ENCODE results near the gene NPPC. TPM values are rescaled to one million over a fixed set of nuclear protein-coding genes. Genes with fewer than 3 reads are reported as not detected.
A peak's percentile ranks its signal among the peaks of the same experiment; 100 is the strongest.

The NPPC gene
- total RNA-seq, 1 experiment from 2014 or later: not detected

DNA sequence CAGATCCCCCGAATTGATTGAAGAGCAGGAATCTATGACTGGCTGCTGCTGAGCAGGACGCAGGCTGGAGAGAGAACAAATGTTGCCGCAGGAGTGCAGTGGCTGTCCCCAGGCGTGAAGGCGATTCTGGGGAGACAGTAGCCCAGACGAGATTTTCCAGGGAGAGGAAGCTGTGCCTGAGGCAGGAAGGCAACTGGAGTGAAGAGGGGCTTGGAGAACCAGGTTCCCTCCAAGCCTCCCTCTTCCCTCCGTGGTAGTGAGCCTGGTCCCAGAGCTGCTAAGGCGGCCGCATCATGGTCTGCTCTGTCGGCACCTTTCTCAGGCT is 1.3 kb upstream of the NPPC start:
- CTCF ChIA-PET: interaction anchor here (0.6 kb wide), 1 partner anchor 301 kb away, joined by 3 read pairs; no protein-coding TSS in a partner anchor
- Histone ChIP-seq H2AFZ (no peak overlapping the region), H3K27me3 (ENCODE audit: insufficient read depth, low read depth) (peaks cover 29% of the 10 kb centered on the region), H3K79me2 (ENCODE audit: low read depth) (no peaks in the 10 kb centered on the region), H3K4me1 (replicated peaks; ENCODE audit: insufficient read depth) (no peaks in the 10 kb centered on the region), H3K27ac (no peak overlapping the region), H3K9me3 (ENCODE audit: insufficient read depth, low read depth) (no peaks in the 10 kb centered on the region), H3K9me2 (ENCODE audit: insufficient read depth) (no peaks in the 10 kb centered on the region), H3K36me3 (ENCODE audit: low read depth) (no peaks in the 10 kb centered on the region), H3K4me2 (no peak overlapping the region), H3K4me3 (no peak overlapping the region), H4K20me1 (ENCODE audit: insufficient read depth) (no peaks in the 10 kb centered on the region; the same call in 1 of the 2 replicates), H3F3A (ENCODE audit: insufficient read depth, low read depth) (no peaks in the 10 kb centered on the region)
- intact Hi-C loops (cut with micrococcal nuclease; ENCODE audit: unreplicated experiment): loop anchor here (5.0 kb wide), 1 partner anchor 515 kb away; no protein-coding TSS in a partner anchor
- TF ChIP-seq EZH2 (IDR thresholded peaks at IDR 0.05; ENCODE audit: low read depth): no peak
- TF ChIP-seq, protein P1, sequence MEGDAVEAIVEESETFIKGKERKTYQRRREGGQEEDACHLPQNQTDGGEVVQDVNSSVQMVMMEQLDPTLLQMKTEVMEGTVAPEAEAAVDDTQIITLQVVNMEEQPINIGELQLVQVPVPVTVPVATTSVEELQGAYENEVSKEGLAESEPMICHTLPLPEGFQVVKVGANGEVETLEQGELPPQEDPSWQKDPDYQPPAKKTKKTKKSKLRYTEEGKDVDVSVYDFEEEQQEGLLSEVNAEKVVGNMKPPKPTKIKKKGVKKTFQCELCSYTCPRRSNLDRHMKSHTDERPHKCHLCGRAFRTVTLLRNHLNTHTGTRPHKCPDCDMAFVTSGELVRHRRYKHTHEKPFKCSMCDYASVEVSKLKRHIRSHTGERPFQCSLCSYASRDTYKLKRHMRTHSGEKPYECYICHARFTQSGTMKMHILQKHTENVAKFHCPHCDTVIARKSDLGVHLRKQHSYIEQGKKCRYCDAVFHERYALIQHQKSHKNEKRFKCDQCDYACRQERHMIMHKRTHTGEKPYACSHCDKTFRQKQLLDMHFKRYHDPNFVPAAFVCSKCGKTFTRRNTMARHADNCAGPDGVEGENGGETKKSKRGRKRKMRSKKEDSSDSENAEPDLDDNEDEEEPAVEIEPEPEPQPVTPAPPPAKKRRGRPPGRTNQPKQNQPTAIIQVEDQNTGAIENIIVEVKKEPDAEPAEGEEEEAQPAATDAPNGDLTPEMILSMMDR (conservative IDR thresholded peaks at IDR 0.05): no peak
- POLR2A ChIA-PET (ENCODE audit: unreplicated experiment): no interaction called here
- DNase-seq: no peak
- no TSS peak for BruUV-seq (replicated peaks)

DNA sequence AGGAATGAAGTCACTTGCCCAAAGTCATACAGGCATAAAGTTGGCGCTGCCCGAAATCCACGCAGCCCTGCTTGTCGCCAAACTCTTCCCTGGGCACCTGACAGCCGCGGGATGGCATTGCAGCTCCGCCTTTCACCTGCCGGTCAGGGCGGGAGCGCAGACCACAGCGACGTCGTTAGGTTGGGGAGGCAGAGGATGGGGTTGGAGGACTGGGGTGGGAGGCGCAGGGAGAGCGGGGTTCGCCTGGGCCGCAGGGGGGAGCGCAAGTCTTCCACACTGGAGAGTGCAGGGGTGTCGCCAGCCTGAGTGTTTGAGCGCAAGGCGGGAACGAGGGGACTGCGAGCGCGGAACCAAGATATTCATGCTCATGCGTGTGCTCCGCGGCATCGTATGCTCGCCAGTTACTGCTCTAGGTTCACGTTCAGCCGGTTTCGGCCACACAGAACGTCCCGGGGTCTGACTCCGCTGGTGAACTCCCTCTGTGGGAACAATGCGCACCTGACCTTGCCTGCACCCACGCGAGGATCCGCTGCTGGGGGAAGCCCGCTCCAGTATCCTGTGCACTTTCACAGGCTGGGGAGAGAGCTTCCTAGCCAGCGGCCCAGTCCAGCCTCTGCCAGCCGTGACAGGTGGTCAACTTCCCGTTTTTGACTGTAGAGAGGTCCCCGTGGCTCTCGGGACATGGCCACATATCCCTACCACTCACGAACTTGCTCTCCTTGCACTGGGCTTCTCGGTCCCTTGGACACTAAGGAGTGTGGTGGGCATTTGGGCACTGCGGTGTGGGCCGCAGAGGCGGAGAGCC is 767 bp upstream of the NPPC start:
- Histone ChIP-seq H3K4me1 (replicated peaks; ENCODE audit: insufficient read depth) (no peaks in the 10 kb centered on the region), H3K9me2 (ENCODE audit: insufficient read depth) (no peaks in the 10 kb centered on the region), H3F3A (ENCODE audit: insufficient read depth, low read depth) (no peaks in the 10 kb centered on the region), H4K20me1 (ENCODE audit: insufficient read depth) (no peaks in the 10 kb centered on the region; the same call in 1 of the 2 replicates), H3K27me3 (ENCODE audit: insufficient read depth, low read depth) (peaks cover 27% of the 10 kb centered on the region), H3K79me2 (ENCODE audit: low read depth) (no peaks in the 10 kb centered on the region), H3K4me3 (no peak overlapping the region), H3K36me3 (ENCODE audit: low read depth) (no peaks in the 10 kb centered on the region), H3K9me3 (ENCODE audit: insufficient read depth, low read depth) (no peaks in the 10 kb centered on the region), H2AFZ (no peak overlapping the region), H3K27ac (no peak overlapping the region), H3K4me2 (no peak overlapping the region)
- ChIA-PET CTCF (no interaction called here), POLR2A (ENCODE audit: unreplicated experiment) (no interaction called here)
- BruUV-seq (replicated peaks): no TSS peak
- intact Hi-C loops (cut with micrococcal nuclease; ENCODE audit: unreplicated experiment): loop anchor here (5.0 kb wide), 1 partner anchor 515 kb away; no protein-coding TSS in a partner anchor
- TF ChIP-seq, protein P1 (conservative IDR thresholded peaks at IDR 0.05): no peak
- no peak for TF ChIP-seq EZH2 (IDR thresholded peaks at IDR 0.05; ENCODE audit: low read depth)
- DNase-seq: no peak

DNA sequence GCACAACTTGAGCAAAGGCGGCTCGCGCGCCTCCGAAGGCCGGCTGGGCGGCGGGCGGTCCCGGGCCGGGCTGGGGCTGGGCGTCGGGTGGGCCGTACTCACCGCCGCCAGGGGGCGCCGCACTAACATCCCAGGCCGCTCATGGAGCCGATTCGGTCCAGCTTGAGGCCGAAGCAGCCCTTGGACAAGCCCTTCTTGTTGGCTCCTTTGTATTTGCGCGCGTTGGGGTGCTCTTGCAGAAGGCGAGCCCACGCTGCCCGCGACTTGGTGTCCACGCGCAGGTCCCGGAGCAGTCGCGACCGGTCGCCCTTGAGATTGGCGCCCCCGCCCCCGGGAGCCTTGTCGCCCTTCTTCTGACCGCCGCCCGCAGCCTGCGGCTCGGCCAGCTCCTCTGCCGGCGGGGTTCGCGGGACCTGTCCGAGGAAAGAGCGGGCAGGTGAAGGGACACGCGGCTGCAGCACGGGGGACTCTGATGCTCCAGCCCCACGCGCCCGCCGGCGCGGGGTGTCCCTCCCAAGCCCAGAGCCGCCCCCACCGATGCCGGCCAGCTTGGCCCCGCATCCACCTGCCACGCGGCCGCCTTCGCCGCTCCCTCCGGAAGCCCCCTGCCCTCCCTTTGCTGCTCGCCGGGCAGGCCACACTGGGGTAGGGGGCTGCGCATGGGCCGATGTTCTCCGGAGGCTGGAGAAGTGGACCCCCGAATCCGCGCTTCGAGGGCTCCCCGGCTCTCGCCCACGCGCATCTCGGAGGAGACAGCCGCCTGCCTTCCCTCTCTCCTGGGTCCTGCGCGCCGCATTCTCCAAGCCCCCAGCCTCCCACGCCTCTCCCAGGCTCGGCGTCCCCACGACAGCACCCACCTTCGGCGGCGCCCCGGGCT is 655 bp downstream of the NPPC start:
- no TSS peak for BruUV-seq (replicated peaks)
- TF ChIP-seq EZH2 (IDR thresholded peaks at IDR 0.05; ENCODE audit: low read depth): no peak
- TF ChIP-seq, protein P1 (conservative IDR thresholded peaks at IDR 0.05): peak; percentile 77
- peak overlapping the region; percentile 70 for H3K4me2 ChIP-seq
- H3K9me3 ChIP-seq (ENCODE audit: insufficient read depth, low read depth): no peaks in the 10 kb centered on the region
- no peaks in the 10 kb centered on the region for H3K36me3 ChIP-seq (ENCODE audit: low read depth)
- H2AFZ ChIP-seq: no peak overlapping the region
- no peaks in the 10 kb centered on the region; the same call in 1 of the 2 replicates for H4K20me1 ChIP-seq (ENCODE audit: insufficient read depth)
- H3K4me1 ChIP-seq (replicated peaks; ENCODE audit: insufficient read depth): no peaks in the 10 kb centered on the region
- peaks cover 22% of the 10 kb centered on the region for H3K27me3 ChIP-seq (ENCODE audit: insufficient read depth, low read depth)
- H3K79me2 ChIP-seq (ENCODE audit: low read depth): no peaks in the 10 kb centered on the region
- H3K9me2 ChIP-seq (ENCODE audit: insufficient read depth): no peaks in the 10 kb centered on the region
- intact Hi-C loops (cut with micrococcal nuclease; ENCODE audit: unreplicated experiment): loop anchor here (2.0 to 5.0 kb wide), 2 partner anchors 401 to 517 kb away; no protein-coding TSS in a partner anchor
- no peak overlapping the region for H3K27ac ChIP-seq
- POLR2A ChIA-PET (ENCODE audit: unreplicated experiment): no interaction called here
- no peaks in the 10 kb centered on the region for H3F3A ChIP-seq (ENCODE audit: insufficient read depth, low read depth)
- CTCF ChIA-PET: interaction anchor here (0.6 kb wide), 3 partner anchors 249 to 1799 kb away, joined by 3 to 5 read pairs (median 4); no protein-coding TSS in a partner anchor
- H3K4me3 ChIP-seq: no peak overlapping the region
- peak in 1 of 2 experiments; percentile 72 for DNase-seq

Data from PC-9 (cell line).